ENCODE measurements around the gene RACK1. TPM values are rescaled to one million over a fixed set of nuclear protein-coding genes. Genes with fewer than 3 reads are reported as not detected.

RACK1 gene
- total and polyA plus RNA-seq, 2 of the 13 experiments (the other 11 are each of a cell fraction or from before 2014, with no cell fraction given) = 2,514 to 6,141 TPM

DNA sequence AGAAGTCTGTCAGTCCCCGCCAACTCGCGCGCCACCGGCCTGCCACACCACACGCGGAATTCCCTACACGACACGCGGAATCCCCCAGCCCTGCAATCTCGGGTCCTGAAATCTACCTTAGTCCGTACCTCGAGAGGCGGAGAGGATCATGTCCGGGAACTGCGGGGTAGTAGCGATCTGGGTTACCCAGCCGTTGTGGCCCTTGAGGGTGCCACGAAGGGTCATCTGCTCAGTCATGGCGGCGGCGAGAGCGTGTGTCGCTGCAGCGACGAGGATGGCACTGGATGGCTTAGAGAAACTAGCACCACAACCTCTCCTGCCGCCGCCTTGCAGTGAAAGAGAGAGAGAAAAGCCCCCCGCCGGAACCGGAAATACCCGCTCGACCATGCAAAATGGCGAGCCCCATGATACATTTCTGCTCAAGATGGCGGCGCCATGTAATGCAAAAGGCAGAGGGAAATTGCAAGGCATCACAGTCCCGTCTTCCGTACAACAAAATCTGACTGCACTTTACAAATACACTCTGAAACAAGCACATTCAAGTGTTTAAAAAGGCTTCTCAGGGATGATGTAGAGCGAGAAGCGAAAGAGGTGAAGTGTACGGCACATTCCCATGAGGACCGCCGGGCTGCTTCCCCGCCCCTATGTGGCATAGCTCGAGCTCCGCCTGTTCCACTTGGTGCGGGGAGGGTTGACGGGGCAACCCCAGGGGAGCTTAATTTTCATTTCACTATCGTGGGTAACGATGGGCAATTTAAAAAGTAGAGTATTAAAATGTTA lies at the start of gene RACK1 (continued):
- TF ChIP-seq, protein P1, sequence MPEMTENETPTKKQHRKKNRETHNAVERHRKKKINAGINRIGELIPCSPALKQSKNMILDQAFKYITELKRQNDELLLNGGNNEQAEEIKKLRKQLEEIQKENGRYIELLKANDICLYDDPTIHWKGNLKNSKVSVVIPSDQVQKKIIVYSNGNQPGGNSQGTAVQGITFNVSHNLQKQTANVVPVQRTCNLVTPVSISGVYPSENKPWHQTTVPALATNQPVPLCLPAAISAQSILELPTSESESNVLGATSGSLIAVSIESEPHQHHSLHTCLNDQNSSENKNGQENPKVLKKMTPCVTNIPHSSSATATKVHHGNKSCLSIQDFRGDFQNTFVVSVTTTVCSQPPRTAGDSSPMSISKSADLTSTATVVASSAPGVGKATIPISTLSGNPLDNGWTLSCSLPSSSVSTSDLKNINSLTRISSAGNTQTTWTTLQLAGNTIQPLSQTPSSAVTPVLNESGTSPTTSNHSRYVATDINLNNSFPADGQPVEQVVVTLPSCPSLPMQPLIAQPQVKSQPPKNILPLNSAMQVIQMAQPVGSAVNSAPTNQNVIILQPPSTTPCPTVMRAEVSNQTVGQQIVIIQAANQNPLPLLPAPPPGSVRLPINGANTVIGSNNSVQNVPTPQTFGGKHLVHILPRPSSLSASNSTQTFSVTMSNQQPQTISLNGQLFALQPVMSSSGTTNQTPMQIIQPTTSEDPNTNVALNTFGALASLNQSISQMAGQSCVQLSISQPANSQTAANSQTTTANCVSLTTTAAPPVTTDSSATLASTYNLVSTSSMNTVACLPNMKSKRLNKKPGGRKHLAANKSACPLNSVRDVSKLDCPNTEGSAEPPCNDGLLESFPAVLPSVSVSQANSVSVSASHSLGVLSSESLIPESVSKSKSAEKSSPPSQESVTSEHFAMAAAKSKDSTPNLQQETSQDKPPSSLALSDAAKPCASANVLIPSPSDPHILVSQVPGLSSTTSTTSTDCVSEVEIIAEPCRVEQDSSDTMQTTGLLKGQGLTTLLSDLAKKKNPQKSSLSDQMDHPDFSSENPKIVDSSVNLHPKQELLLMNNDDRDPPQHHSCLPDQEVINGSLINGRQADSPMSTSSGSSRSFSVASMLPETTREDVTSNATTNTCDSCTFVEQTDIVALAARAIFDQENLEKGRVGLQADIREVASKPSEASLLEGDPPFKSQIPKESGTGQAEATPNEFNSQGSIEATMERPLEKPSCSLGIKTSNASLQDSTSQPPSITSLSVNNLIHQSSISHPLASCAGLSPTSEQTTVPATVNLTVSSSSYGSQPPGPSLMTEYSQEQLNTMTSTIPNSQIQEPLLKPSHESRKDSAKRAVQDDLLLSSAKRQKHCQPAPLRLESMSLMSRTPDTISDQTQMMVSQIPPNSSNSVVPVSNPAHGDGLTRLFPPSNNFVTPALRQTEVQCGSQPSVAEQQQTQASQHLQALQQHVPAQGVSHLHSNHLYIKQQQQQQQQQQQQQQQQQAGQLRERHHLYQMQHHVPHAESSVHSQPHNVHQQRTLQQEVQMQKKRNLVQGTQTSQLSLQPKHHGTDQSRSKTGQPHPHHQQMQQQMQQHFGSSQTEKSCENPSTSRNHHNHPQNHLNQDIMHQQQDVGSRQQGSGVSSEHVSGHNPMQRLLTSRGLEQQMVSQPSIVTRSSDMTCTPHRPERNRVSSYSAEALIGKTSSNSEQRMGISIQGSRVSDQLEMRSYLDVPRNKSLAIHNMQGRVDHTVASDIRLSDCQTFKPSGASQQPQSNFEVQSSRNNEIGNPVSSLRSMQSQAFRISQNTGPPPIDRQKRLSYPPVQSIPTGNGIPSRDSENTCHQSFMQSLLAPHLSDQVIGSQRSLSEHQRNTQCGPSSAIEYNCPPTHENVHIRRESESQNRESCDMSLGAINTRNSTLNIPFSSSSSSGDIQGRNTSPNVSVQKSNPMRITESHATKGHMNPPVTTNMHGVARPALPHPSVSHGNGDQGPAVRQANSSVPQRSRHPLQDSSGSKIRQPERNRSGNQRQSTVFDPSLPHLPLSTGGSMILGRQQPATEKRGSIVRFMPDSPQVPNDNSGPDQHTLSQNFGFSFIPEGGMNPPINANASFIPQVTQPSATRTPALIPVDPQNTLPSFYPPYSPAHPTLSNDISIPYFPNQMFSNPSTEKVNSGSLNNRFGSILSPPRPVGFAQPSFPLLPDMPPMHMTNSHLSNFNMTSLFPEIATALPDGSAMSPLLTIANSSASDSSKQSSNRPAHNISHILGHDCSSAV (CRISPR knock-in tag; IDR thresholded peaks at IDR 0.05; ENCODE audit: borderline replicate concordance) = no peak
- TF ChIP-seq ZNF256 (CRISPR knock-in tag; conservative IDR thresholded peaks at IDR 0.05) (no peak), NFYB (CRISPR knock-in tag; IDR thresholded peaks at IDR 0.05) (no peak), ZNF563 (CRISPR knock-in tag; IDR thresholded peaks at IDR 0.05) (peak; percentile 79), ZNF709 (CRISPR knock-in tag; IDR thresholded peaks at IDR 0.05) (peak; percentile 66), RAD21 (CRISPR knock-in tag; IDR thresholded peaks at IDR 0.05) (no peak), SSRP1 (CRISPR knock-in tag; IDR thresholded peaks at IDR 0.05) (no peak), JUNB (CRISPR knock-in tag; IDR thresholded peaks at IDR 0.05; ENCODE audit: borderline replicate concordance) (no peak; the same call in 1 of the 2 replicates), ZNF644 (CRISPR knock-in tag; IDR thresholded peaks at IDR 0.05; ENCODE audit: low read depth) (no peak)
- TF ChIP-seq, protein P2, sequence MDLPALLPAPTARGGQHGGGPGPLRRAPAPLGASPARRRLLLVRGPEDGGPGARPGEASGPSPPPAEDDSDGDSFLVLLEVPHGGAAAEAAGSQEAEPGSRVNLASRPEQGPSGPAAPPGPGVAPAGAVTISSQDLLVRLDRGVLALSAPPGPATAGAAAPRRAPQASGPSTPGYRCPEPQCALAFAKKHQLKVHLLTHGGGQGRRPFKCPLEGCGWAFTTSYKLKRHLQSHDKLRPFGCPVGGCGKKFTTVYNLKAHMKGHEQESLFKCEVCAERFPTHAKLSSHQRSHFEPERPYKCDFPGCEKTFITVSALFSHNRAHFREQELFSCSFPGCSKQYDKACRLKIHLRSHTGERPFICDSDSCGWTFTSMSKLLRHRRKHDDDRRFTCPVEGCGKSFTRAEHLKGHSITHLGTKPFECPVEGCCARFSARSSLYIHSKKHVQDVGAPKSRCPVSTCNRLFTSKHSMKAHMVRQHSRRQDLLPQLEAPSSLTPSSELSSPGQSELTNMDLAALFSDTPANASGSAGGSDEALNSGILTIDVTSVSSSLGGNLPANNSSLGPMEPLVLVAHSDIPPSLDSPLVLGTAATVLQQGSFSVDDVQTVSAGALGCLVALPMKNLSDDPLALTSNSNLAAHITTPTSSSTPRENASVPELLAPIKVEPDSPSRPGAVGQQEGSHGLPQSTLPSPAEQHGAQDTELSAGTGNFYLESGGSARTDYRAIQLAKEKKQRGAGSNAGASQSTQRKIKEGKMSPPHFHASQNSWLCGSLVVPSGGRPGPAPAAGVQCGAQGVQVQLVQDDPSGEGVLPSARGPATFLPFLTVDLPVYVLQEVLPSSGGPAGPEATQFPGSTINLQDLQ (CRISPR knock-in tag; IDR thresholded peaks at IDR 0.05) = peak; percentile 78; the same call in 1 of the 2 replicates
- TF ChIP-seq, protein P3, sequence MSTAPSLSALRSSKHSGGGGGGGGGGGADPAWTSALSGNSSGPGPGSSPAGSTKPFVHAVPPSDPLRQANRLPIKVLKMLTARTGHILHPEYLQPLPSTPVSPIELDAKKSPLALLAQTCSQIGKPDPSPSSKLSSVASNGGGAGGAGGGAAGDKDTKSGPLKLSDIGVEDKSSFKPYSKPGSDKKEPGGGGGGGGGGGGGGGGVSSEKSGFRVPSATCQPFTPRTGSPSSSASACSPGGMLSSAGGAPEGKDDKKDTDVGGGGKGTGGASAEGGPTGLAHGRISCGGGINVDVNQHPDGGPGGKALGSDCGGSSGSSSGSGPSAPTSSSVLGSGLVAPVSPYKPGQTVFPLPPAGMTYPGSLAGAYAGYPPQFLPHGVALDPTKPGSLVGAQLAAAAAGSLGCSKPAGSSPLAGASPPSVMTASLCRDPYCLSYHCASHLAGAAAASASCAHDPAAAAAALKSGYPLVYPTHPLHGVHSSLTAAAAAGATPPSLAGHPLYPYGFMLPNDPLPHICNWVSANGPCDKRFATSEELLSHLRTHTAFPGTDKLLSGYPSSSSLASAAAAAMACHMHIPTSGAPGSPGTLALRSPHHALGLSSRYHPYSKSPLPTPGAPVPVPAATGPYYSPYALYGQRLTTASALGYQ (CRISPR knock-in tag; IDR thresholded peaks at IDR 0.05) = no peak
- TF ChIP-seq, protein P4, sequence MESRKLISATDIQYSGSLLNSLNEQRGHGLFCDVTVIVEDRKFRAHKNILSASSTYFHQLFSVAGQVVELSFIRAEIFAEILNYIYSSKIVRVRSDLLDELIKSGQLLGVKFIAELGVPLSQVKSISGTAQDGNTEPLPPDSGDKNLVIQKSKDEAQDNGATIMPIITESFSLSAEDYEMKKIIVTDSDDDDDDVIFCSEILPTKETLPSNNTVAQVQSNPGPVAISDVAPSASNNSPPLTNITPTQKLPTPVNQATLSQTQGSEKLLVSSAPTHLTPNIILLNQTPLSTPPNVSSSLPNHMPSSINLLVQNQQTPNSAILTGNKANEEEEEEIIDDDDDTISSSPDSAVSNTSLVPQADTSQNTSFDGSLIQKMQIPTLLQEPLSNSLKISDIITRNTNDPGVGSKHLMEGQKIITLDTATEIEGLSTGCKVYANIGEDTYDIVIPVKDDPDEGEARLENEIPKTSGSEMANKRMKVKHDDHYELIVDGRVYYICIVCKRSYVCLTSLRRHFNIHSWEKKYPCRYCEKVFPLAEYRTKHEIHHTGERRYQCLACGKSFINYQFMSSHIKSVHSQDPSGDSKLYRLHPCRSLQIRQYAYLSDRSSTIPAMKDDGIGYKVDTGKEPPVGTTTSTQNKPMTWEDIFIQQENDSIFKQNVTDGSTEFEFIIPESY (CRISPR knock-in tag; IDR thresholded peaks at IDR 0.05) = no peak

Data from HepG2 (cell line).